IMR-90 (cell line): Measurements from ENCODE around the gene IRAG1. TPM values are rescaled to one million over a fixed set of nuclear protein-coding genes. Genes with fewer than 3 reads are reported as not detected.

Source experiments
- ATAC-seq: fragments of 200-7000 bp; cut with Tn5 transposase; 2 replicates; pipeline ENCODE4 v1.9.1; 2020; ENCODE audit warnings: low read depth, mild to moderate bottlenecking, moderate library complexity
- BruUV-seq: library from RNA; stranded (reverse); fragments of 400-500 nt; replicated peaks from 2 replicates; lab custom pipeline; 2021; lab: Mats Ljungman, UMichigan
- CTCF ChIA-PET: fragments of 300-600 bp; formaldehyde crosslinking; extraction: SDS; loops from one replicate; lab custom pipeline; 2021; ENCODE audit warnings: antibody characterized with exemption; lab: Yijun Ruan, JAX
- POLR2A ChIA-PET: fragments of 300-600 bp; sonication (Branson Sonifier 250); formaldehyde crosslinking; loops from one replicate; lab custom pipeline; 2022; ENCODE audit warnings: antibody characterized with exemption; ENCODE audit not compliant: unreplicated experiment; lab: Charles Lee
- DNase-seq: peaks from one replicate; pipeline ENCODE4 v3.0.0; 2013
- H2AFZ ChIP-seq: replicated peaks from 2 replicates; pipeline ENCODE3; 2013; ENCODE audit warnings: low read length, mild to moderate bottlenecking; ENCODE audit not compliant: poor library complexity
- H2AK5ac ChIP-seq: 2 replicates; pipeline ENCODE4 v1.6.1; 2013; ENCODE audit warnings: low read depth, low read length, inconsistent platforms
- H2AK9ac ChIP-seq: replicated peaks from 2 replicates; pipeline ENCODE3; 2013; ENCODE audit warnings: mild to moderate bottlenecking, low read depth, low read length, moderate library complexity; ENCODE audit not compliant: poor library complexity
- H2BK120ac ChIP-seq: 2 replicates; pipeline ENCODE4 v1.6.1; 2013; ENCODE audit warnings: low read depth, low read length, inconsistent platforms
- H2BK15ac ChIP-seq: 3 replicates; pipeline ENCODE4 v1.6.1; 2013; ENCODE audit warnings: low read depth, low read length, inconsistent platforms
- H2BK20ac ChIP-seq: 2 replicates; pipeline ENCODE4 v1.6.1; 2013; ENCODE audit warnings: low read depth, mild to moderate bottlenecking, inconsistent platforms, low read length, moderate library complexity
- H2BK5ac ChIP-seq: 2 replicates; pipeline ENCODE4 v1.6.1; 2013; ENCODE audit warnings: mild to moderate bottlenecking, low read depth, low read length, inconsistent platforms; ENCODE audit not compliant: poor library complexity, severe bottlenecking
- H3K14ac ChIP-seq: replicated peaks from 2 replicates; pipeline ENCODE4 v1.6.1; 2013; ENCODE audit warnings: low read depth, low read length, inconsistent platforms
- H3K18ac ChIP-seq: 2 replicates; pipeline ENCODE4 v1.6.1; 2013; ENCODE audit warnings: low read depth, low read length, control low read depth
- H3K23ac ChIP-seq: 2 replicates; pipeline ENCODE4 v1.6.1; 2013; ENCODE audit warnings: low read depth, low read length, inconsistent platforms
- H3K27ac ChIP-seq: 2 replicates; pipeline ENCODE4 v1.5.1; 2013; ENCODE audit warnings: mild to moderate bottlenecking, control low read depth, low read length; ENCODE audit not compliant: insufficient read depth
- H3K27me3 ChIP-seq: 2 replicates; pipeline ENCODE4 v1.6.1; 2013; ENCODE audit warnings: low read length; ENCODE audit not compliant: control insufficient read depth, insufficient read depth
- H3K36me3 ChIP-seq: 2 replicates; pipeline ENCODE4 v1.6.1; 2013; ENCODE audit warnings: low read length, mixed read lengths; ENCODE audit not compliant: control insufficient read depth, insufficient read depth
- H3K4ac ChIP-seq: 2 replicates; pipeline ENCODE4 v1.6.1; 2013; ENCODE audit warnings: low read depth, low read length, inconsistent platforms
- H3K4me1 ChIP-seq: 2 replicates; pipeline ENCODE4 v1.6.1; 2013; ENCODE audit warnings: low read length, mixed read lengths; ENCODE audit not compliant: control insufficient read depth, insufficient read depth
- H3K4me2 ChIP-seq: 2 replicates; pipeline ENCODE4 v1.6.1; 2013; ENCODE audit warnings: low read depth, mild to moderate bottlenecking, control low read depth, low read length, moderate library complexity
- H3K4me3 ChIP-seq: 2 replicates; pipeline ENCODE4 v1.5.1; 2013; ENCODE audit warnings: low read depth, mild to moderate bottlenecking, control low read depth, low read length, moderate library complexity; ENCODE audit not compliant: insufficient read depth
- H3K56ac ChIP-seq: 2 replicates; pipeline ENCODE4 v1.6.1; 2013; ENCODE audit warnings: low read length, inconsistent platforms; ENCODE audit not compliant: insufficient read depth; ENCODE audit errors: extremely low read depth
- H3K79me1 ChIP-seq, 2 experiments: 2 replicates each; pipeline ENCODE4 v1.6.1; 2013; ENCODE audit warnings: low read length in 2 of 2, inconsistent platforms in 1 of 2, low read depth in 1 of 2
- H3K9ac ChIP-seq: 2 replicates; pipeline ENCODE4 v1.6.1; 2013; ENCODE audit warnings: low read depth, low read length, control low read depth
- H3K9me1 ChIP-seq: 2 replicates; pipeline ENCODE4 v1.6.1; 2013; ENCODE audit warnings: low read length, inconsistent platforms; ENCODE audit not compliant: insufficient read depth
- H3K9me3 ChIP-seq: 2 replicates; pipeline ENCODE4 v1.6.1; 2013; ENCODE audit warnings: low read length; ENCODE audit not compliant: control insufficient read depth, insufficient read depth
- H4K20me1 ChIP-seq: 2 replicates; pipeline ENCODE4 v1.6.1; 2013; ENCODE audit warnings: low read length, inconsistent platforms; ENCODE audit not compliant: insufficient read depth
- H4K5ac ChIP-seq: 2 replicates; pipeline ENCODE4 v1.6.1; 2013; ENCODE audit warnings: mild to moderate bottlenecking, low read depth, low read length, control low read depth
- H4K8ac ChIP-seq, 2 experiments: 2 replicates each; pipeline ENCODE4 v1.6.1; 2013; ENCODE audit warnings: low read depth in 2 of 2, low read length in 2 of 2, control low read depth in 1 of 2, inconsistent platforms in 1 of 2
- H4K91ac ChIP-seq: 2 replicates; pipeline ENCODE4 v1.6.1; 2013; ENCODE audit warnings: low read depth, low read length, inconsistent platforms; ENCODE audit not compliant: insufficient read depth
- BHLHE40 ChIP-seq: fragments of 150-350 bp; IDR thresholded peaks from 2 replicates; pipeline ENCODE4 v1.6.1; 2016; ENCODE audit warnings: mild to moderate bottlenecking, low read depth, low read length
- CEBPB ChIP-seq: IDR thresholded peaks from 2 replicates; pipeline ENCODE4 v1.6.1; 2012; ENCODE audit warnings: low read depth, low read length, improper control_type of control experiment
- CHD1 ChIP-seq: IDR thresholded peaks from 2 replicates; pipeline ENCODE4 v1.6.1; 2012; ENCODE audit warnings: low read depth, low read length, improper control_type of control experiment
- FOS ChIP-seq: fragments of 150-350 bp; IDR thresholded peaks from 2 replicates; pipeline ENCODE4 v1.6.1; 2016; ENCODE audit warnings: low read depth, low read length
- MAFK ChIP-seq: IDR thresholded peaks from 2 replicates; pipeline ENCODE4 v1.6.1; 2012; ENCODE audit warnings: low read depth, low read length, improper control_type of control experiment
- MAZ ChIP-seq: IDR thresholded peaks from 2 replicates; pipeline ENCODE4 v1.6.1; 2012; ENCODE audit warnings: low read depth, mild to moderate bottlenecking, low read length, improper control_type of control experiment, moderate library complexity, borderline replicate concordance
- MXI1 ChIP-seq: IDR thresholded peaks from 2 replicates; pipeline ENCODE4 v1.6.1; 2012; ENCODE audit warnings: low read depth, mild to moderate bottlenecking, low read length, moderate library complexity, borderline replicate concordance
- NFE2L2 ChIP-seq: fragments of 150-350 bp; IDR thresholded peaks from 2 replicates; pipeline ENCODE4 v1.6.1; 2016; ENCODE audit warnings: low read depth, mild to moderate bottlenecking, low read length
- POLR2A ChIP-seq: IDR thresholded peaks from 2 replicates; pipeline ENCODE4 v1.6.1; 2012; ENCODE audit warnings: mild to moderate bottlenecking, low read depth, low read length
- RAD21 ChIP-seq: IDR thresholded peaks from 2 replicates; pipeline ENCODE4 v1.6.1; 2012; ENCODE audit warnings: low read length, improper control_type of control experiment
- RCOR1 ChIP-seq: IDR thresholded peaks from 2 replicates; pipeline ENCODE4 v1.6.1; 2012; ENCODE audit warnings: mild to moderate bottlenecking, low read length, improper control_type of control experiment; ENCODE audit not compliant: insufficient replicate concordance
- RFX5 ChIP-seq: IDR thresholded peaks from 2 replicates; pipeline ENCODE4 v1.8.0; 2012; ENCODE audit warnings: low read depth, mild to moderate bottlenecking, low read length, moderate library complexity
- SMC3 ChIP-seq: fragments of 150-350 bp; IDR thresholded peaks from 2 replicates; pipeline ENCODE4 v1.6.1; 2016; ENCODE audit warnings: low read depth, mild to moderate bottlenecking, antibody characterized with exemption, low read length, moderate library complexity
- WGBS, 2 experiments: methylation state at CpG; one replicate each; pipeline versions ENCODE4 v1.1.5 to v1.1.7; 2013; ENCODE audit warnings: missing lambda C conversion rate in 2 of 2; ENCODE audit not compliant: insufficient read length in 1 of 2; ENCODE audit errors: extremely low coverage in 2 of 2; 5-methylcytosine and 5-hydroxymethylcytosine counted together
- dilution Hi-C: fragments of 300-500 bp; cut with HindIII; formaldehyde crosslinking; loops from one replicate; pipeline ENCODE4 v1.14.3; 2018; ENCODE audit warnings: low sequenced_read_pairs; ENCODE audit not compliant: unreplicated experiment
- in situ Hi-C: fragments of 300-500 bp; cut with MboI; formaldehyde crosslinking; loops from 3 replicates; pipeline ENCODE4 v1.14.3; 2019; ENCODE audit warnings: low sequenced_read_pairs, inconsistent platforms, mixed read lengths
- intact Hi-C: fragments of 100-400 bp; cut with micrococcal nuclease; formaldehyde crosslinking; loops from 2 replicates; pipeline ENCODE4 v1.10.0; 2022
- polyA plus RNA-seq, 3 experiments: library from polyadenylated mRNA; depleted of rRNA; stranded (reverse); fragments of >200 nt; gene quantifications; 2 replicates each; pipeline ENCODE4 v1.2.3, GENCODE V29; 2012; ENCODE audit warnings: low replicate concordance in 1 of 3
- total RNA-seq: library from RNA; depleted of rRNA; stranded (reverse); fragments of >200 nt; gene quantifications from 2 replicates; pipeline ENCODE4 v1.2.3, GENCODE V29; 2012
- TF ChIP-seq, protein P1 (sequence below): conservative IDR thresholded peaks from 2 replicates; pipeline ENCODE4 v1.5.1; 2012; ENCODE audit warnings: mild to moderate bottlenecking, low read depth, low read length, improper control_type of control experiment
- TF ChIP-seq, protein P2 (sequence below): fragments of 150-350 bp; IDR thresholded peaks from 2 replicates; pipeline ENCODE4 v1.6.1; 2016; ENCODE audit warnings: low read depth, mild to moderate bottlenecking, low read length, moderate library complexity, borderline replicate concordance
- TF ChIP-seq, protein P3 (sequence below): fragments of 150-350 bp; IDR thresholded peaks from 2 replicates; pipeline ENCODE4 v1.6.1; 2017; ENCODE audit warnings: mild to moderate bottlenecking, antibody characterized with exemption, low read length, low read depth

Gene IRAG1
- total and polyA plus RNA-seq, 2 of the 4 experiments (the other 2 are of a cell fraction) = 19.4 to 25.8 TPM

DNA sequence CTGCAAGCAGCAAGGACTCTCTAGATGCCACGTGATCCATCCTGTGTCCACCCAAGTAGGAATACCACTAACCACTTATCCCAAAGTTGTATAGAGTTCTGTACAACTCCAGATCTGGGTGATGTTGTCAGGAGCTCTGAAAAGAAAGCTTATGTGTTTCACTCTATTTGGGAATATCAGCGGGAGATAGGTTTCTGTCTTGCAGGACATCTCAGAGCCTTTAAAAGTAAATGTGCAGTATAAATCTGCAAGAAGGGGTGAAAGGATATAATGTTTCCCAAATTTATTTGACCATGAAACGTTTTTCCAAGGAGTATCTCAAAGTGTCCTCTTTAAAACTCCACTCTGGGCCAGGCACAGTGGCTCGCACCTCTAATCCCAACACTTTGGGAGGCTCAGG lies 13.9 kb downstream of the IRAG1 start:
- Histone ChIP-seq H3K27me3 (no peaks in the 10 kb centered on the region), H4K8ac (no peak overlapping the region), H2BK5ac (no peak overlapping the region), H2BK20ac (0 out of 2 replicates have a peak overlapping the region, but pooled peaks have one; percentile 22), H2BK120ac (no peak overlapping the region), H3K23ac (no peak overlapping the region; the same call in 1 of the 2 replicates), H3K9me1 (peaks cover 41% of the 10 kb centered on the region), H3K79me1 (peaks cover 45 to 77% of the 10 kb centered on the region in 2 experiments), H3K4ac (no peak overlapping the region; the same call in 1 of the 2 replicates), H3K56ac (no peak overlapping the region), H2AK5ac (peak overlapping the region; percentile 22; the same call in 1 of the 2 replicates), H2AK9ac (no peak overlapping the region), H3K27ac (no peak overlapping the region), H2BK15ac (no peak overlapping the region; the same call in 2 of the 3 replicates), H4K5ac (no peak overlapping the region), H2AFZ (no peak overlapping the region), H3K18ac (no peak overlapping the region), H3K9ac (no peak overlapping the region), H3K4me1 (peaks cover 24% of the 10 kb centered on the region), H3K9me3 (no peaks in the 10 kb centered on the region), H3K4me2 (no peak overlapping the region), H4K20me1 (peaks cover 9% of the 10 kb centered on the region; the same call in 1 of the 2 replicates), H3K4me3 (no peak overlapping the region), H4K91ac (peak overlapping the region; percentile 32; the same call in 1 of the 2 replicates), H3K36me3 (peaks cover 32% of the 10 kb centered on the region), H3K14ac (no peak overlapping the region; the same call in 1 of the 2 replicates)
- DNase-seq (no peak), ATAC-seq (no peak)
- intact Hi-C loops = no loop called here
- TF ChIP-seq, protein P1, sequence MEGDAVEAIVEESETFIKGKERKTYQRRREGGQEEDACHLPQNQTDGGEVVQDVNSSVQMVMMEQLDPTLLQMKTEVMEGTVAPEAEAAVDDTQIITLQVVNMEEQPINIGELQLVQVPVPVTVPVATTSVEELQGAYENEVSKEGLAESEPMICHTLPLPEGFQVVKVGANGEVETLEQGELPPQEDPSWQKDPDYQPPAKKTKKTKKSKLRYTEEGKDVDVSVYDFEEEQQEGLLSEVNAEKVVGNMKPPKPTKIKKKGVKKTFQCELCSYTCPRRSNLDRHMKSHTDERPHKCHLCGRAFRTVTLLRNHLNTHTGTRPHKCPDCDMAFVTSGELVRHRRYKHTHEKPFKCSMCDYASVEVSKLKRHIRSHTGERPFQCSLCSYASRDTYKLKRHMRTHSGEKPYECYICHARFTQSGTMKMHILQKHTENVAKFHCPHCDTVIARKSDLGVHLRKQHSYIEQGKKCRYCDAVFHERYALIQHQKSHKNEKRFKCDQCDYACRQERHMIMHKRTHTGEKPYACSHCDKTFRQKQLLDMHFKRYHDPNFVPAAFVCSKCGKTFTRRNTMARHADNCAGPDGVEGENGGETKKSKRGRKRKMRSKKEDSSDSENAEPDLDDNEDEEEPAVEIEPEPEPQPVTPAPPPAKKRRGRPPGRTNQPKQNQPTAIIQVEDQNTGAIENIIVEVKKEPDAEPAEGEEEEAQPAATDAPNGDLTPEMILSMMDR = no peak
- TF ChIP-seq MAFK (no peak), NFE2L2 (no peak), CHD1 (no peak), FOS (no peak), POLR2A (no peak), BHLHE40 (no peak), MAZ (no peak), RAD21 (no peak), SMC3 (no peak), MXI1 (no peak), CEBPB (no peak), RFX5 (no peak), RCOR1 (no peak)
- TF ChIP-seq, protein P2, sequence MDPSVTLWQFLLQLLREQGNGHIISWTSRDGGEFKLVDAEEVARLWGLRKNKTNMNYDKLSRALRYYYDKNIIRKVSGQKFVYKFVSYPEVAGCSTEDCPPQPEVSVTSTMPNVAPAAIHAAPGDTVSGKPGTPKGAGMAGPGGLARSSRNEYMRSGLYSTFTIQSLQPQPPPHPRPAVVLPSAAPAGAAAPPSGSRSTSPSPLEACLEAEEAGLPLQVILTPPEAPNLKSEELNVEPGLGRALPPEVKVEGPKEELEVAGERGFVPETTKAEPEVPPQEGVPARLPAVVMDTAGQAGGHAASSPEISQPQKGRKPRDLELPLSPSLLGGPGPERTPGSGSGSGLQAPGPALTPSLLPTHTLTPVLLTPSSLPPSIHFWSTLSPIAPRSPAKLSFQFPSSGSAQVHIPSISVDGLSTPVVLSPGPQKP = no peak
- TF ChIP-seq, protein P3, sequence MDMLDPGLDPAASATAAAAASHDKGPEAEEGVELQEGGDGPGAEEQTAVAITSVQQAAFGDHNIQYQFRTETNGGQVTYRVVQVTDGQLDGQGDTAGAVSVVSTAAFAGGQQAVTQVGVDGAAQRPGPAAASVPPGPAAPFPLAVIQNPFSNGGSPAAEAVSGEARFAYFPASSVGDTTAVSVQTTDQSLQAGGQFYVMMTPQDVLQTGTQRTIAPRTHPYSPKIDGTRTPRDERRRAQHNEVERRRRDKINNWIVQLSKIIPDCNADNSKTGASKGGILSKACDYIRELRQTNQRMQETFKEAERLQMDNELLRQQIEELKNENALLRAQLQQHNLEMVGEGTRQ = no peak
- in situ Hi-C loops = no loop called here
- BruUV-seq = no TSS peak
- no CpG with 5 or more reads among the region's 4 CpGs for WGBS, 2 experiments
- POLR2A ChIA-PET = no interaction called here
- dilution Hi-C loops = no loop called here
- CTCF ChIA-PET = no interaction called here
